GM12874 (cell line): ENCODE results near the gene ADAMTS2.

ENCODE experiments used
- CTCF ChIP-seq: IDR thresholded peaks from 2 replicates; pipeline ENCODE4 v1.5.1; 2011; ENCODE audit warnings: low read depth, mild to moderate bottlenecking, control low read depth, low read length, moderate library complexity; ENCODE audit not compliant: insufficient read depth

Gene ADAMTS2

GRCh38 chr5:179375831-179376365, 30.6 kb upstream of the ADAMTS2 start:
- no peak for TF ChIP-seq CTCF

GRCh38 chr5:179375236-179375685, 30.0 kb upstream of the ADAMTS2 start:
- no peak for TF ChIP-seq CTCF

GRCh38 chr5:179374506-179375235, 29.4 kb upstream of the ADAMTS2 start:
- no peak for TF ChIP-seq CTCF

GRCh38 chr5:179373961-179374505, 28.8 kb upstream of the ADAMTS2 start:
- no peak for TF ChIP-seq CTCF

- TF ChIP-seq CTCF = no peak
These were observed 28.1 kb upstream of the ADAMTS2 start for GRCh38 chr5:179373101-179373934.

GRCh38 chr5:179371681-179372680, 26.7 kb upstream of the ADAMTS2 start:
- no peak for TF ChIP-seq CTCF
